Measurements from ENCODE around the gene SATL1.
"Not testable (repeated sequence)": the region's sequence is repeated elsewhere in the genome, so short reads cannot be mapped to it uniquely, and the experiment has no call there.

The SATL1 gene

DNA sequence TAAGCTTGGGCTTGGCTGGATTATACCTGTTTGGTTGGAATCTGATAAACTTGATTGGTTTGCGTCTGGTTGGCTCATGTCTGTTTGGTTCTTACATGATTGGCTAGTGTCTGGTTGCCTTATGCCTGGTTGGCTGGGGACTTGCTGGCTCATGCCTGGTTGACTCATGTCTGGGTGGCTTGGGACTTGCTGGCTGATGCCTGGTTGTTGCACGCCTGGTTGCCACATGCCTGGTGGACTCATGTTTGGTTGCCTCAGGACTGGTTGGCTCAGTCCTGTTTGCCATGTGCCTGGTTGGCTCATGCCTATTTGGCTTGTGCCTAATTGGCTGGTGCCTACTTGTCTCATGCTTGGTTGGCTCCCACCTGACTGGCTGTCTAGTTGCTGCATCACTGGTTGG is 135.4 kb downstream of the SATL1 start:
- no peak for DNase-seq (ENCODE audit: low read depth in 2 of 2)

DNA sequence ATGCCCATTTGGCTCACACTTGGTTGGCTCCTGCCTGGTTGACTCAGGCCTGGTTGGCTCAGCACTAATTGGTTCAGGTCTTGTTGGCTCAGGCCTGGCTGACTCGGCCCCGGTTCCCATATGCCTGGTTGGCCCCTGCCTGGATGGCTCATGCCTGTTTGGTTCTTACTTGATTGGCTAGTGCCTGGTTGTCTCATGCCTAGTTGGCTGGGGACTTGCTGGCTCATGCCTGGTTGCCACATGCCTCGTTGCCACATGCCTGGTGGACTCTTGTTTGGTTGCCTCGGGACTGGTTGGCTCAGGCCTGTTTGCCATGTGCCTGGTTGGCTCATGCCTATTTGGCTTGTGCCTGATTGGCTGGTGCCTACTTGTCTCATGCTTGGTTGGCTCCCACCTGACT is 136.2 kb downstream of the SATL1 start:
- no peak for DNase-seq (ENCODE audit: low read depth in 2 of 2)

- DNase-seq (ENCODE audit: low read depth in 2 of 2): no peak
Measured at GRCh38 chrX:85089321-85089840, 154.2 kb downstream of the SATL1 start.

- no peak for DNase-seq (ENCODE audit: low read depth in 2 of 2)
Measured at GRCh38 chrX:85084770-85085393, 158.7 kb downstream of the SATL1 start.

DNA sequence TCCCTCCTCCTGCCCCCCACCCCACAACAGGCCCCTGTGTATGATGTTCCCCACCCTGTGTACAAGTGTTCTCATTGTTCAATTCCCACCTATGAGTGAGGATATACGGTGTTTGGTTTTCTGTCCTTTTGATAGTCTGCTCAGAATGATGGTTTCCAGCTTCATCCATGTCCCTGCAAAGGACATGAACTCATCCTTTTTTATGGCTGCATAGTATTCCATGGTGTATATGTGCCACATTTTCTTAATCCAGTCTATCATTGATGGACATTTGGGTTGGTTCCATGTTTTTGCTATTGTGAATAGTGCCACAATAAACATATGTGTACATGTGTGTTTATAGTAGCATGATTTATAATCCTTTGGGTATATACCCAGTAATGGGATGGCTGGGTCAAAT is 166.3 kb downstream of the SATL1 start:
- DNase-seq (ENCODE audit: low read depth in 2 of 2): not testable (repeated sequence)

DNA sequence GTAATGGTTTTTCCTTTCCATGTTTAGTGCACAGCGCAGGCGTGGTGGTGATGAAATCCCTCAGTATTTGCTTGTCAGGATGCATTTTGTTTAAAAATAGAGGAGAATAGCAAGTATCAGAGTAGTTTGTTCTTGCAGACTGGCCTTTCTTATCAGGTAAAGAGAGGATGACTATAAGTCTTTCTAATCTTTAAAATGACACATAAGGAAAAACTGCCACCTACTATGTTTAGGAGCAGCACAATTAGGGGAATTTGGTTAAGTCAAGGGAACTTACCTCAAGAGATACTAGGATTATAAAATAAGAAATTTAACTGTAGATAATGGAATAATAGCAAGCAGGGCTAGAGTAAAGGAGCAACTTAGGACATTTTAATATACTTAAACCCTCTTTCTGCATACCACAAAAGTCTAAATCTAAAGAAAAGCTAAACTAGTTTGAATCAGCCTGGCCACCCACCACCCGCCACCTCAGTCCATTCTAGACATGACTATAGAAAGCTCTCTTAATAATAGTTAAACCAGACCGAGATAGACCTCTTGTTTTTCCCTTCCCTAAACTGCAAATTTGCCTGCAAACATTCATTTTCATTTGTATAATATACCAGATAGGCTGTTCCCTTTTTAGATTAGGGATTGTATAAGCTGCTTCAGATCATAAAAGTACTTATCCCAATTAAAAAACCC is 177.9 kb downstream of the SATL1 start:
- DNase-seq (ENCODE audit: low read depth in 2 of 2): no peak

DNA sequence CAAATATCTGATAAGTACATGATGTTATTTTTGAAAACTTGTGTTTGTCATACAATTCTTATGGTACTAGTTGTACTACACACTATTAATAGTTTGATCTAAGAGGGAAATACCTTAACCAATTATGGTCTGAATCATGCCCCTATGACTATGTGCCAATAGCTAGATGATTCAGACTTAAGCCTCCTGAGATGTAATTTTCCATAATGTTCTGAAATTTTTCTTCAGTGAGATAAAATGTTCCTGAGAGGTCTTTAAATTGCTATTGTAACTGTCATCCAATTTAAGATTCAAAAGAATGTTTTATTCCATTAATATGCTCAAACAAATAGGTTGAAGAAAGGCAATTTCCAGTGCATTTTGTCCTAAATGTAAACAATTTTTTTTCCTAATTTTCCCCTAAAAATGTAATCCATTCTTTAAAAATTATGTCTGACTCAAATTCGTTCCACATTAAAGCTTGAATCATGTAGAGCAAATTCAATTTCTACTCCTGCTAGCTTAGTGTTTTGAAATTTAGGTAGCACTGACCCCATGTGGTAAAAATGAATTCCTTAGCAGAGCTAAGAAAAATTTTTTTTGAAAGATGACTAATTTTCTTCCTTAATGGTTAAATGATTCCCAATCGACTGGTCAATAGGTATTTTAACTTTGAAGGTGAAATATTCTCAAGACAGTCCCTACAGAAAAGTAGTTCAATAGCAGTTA is 190.8 kb downstream of the SATL1 start:
- no peak for DNase-seq (ENCODE audit: low read depth in 2 of 2)

DNA sequence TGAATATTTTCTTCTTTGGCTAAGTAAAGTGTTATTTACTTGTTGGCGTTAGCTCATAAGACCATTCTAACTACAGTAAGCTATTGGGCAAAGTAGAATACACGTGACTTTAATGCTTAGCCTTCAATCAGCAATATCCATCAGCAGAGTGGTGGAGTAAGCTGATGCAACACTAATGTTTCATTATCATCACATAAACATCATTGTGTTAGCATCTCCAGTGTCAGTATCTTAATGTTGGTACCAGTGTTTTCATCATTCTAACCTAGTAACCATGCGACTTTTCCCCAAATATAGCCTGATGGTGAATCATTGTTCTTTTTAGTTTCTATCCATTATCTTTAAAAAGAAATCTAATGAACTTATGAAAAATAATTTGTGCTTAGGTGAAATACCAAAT is 191.4 kb downstream of the SATL1 start:
- DNase-seq (ENCODE audit: low read depth in 2 of 2): no peak

DNA sequence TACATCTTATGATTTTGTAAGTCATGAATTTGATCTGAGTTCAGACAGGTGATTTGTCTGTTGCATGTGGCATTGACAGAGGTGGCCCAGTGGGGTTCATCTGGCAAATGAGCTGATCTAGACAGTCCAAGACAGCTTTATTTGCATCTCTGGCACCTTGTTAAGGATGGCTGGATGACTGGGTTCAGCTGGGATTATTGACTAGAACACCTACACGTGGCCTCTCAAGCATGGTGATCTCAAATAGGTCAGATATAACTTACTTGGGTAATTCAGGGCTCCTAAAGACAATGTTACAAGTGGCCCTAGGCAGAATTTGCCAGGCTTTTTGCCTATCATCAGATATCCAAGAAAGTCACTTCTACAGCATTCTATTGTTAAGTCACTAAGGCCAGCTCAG is 192.0 kb downstream of the SATL1 start:
- DNase-seq (ENCODE audit: low read depth in 2 of 2): no peak
